KOPT-K1 (cell line): ENCODE results near the gene TTC13.
"Not testable (repeated sequence)": the region's sequence is repeated elsewhere in the genome, so short reads cannot be mapped to it uniquely, and the experiment has no call there.

Source experiments
- H3K27ac ChIP-seq: fragments of 200-600 bp; sonication (generic); 2 replicates; pipeline ENCODE4 v1.5.1; 2016; ENCODE audit warnings: antibody characterized with exemption, mild to moderate bottlenecking, low read depth, low read length; ENCODE audit not compliant: poor library complexity, severe bottlenecking
- H3K36me3 ChIP-seq: fragments of 200-600 bp; sonication (generic); 2 replicates; pipeline ENCODE4 v1.5.1; 2017; ENCODE audit warnings: antibody characterized with exemption, mild to moderate bottlenecking, low read length, moderate library complexity; ENCODE audit not compliant: insufficient read depth
- H3K9me3 ChIP-seq: fragments of 200-600 bp; sonication (generic); 2 replicates; pipeline ENCODE4 v1.5.1; 2017; ENCODE audit warnings: antibody characterized with exemption, low read length, mild to moderate bottlenecking; ENCODE audit not compliant: insufficient read depth, poor library complexity, severe bottlenecking

Gene TTC13

DNA sequence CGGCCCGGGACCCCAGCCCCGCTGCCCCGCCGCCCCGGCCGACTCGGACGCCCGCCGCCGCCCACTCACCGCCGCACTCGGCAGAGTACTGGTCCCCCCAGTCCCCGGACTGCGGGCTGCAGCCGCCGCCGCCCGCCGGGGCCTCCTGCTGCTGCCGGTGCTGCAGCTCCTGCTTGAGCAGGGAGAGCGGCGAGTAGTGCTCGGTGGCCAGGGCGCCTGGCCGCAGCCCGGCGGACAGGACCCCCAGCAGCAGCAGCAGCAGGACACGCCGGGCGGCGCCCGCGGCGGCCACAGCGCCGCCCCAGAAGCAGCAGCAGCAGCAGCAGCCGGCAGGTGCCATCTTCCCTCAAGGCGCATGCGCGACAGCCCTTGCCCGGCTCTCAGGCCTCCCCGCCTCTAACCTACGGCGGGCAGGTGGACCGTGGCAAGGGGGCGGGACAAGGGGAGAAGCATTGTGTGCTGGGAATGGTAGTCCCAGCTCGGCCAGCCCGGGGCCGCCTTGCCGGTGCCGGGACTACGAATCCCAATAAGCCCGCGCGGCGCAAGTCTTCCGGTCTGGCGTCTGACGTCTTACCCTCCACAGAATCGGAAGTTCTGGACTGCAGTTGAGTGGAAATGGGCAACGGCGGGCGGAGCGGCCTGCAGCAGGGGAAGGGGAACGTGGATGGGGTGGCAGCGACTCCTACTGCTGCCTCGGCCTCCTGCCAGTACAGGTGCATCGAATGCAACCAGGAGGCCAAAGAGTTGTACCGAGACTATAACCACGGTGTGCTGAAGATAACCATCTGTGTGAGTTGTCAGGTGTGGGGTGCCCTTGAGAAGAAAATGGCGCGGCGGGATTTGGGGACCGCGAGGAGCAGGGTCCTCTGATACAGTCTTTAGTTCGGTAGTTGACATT lies at the start of gene TTC13, which contains the start of gene ARV1:
Gene TTC13, minus strand, starts transcription at position 371 of the 898 bp plus-strand sequence. Its CDS starts 31 bp downstream, at position 340.
Gene ARV1, plus strand, starts transcription at position 604 of the 898 bp plus-strand sequence. Its CDS starts 12 bp downstream, at position 616.
- Histone ChIP-seq H3K27ac (peak within 1 kb of the TSS; percentile 75), H3K36me3 (peaks cover 41% of the 10 kb centered on the region)

GRCh38 chr1:231027971-231028370 lies 49.3 kb upstream of the TTC13 start:
- no peaks in the 10 kb centered on the region for H3K36me3 ChIP-seq
- no peaks in the 10 kb centered on the region for H3K9me3 ChIP-seq
- no peak overlapping the region for H3K27ac ChIP-seq

More for the DNA sequence above, at the start of gene TTC13, which contains the start of gene ARV1:
- H3K9me3 ChIP-seq, result no peaks in the 10 kb centered on the region

GRCh38 chr1:231027136-231027925 lies 48.7 kb upstream of the TTC13 start:
- Histone ChIP-seq H3K27ac (no peak overlapping the region), H3K36me3 (no peaks in the 10 kb centered on the region), H3K9me3 (no peaks in the 10 kb centered on the region)

GRCh38 chr1:231026576-231026975 lies 47.9 kb upstream of the TTC13 start:
- no peaks in the 10 kb centered on the region for H3K36me3 ChIP-seq
- H3K27ac ChIP-seq, result no peak overlapping the region
- no peaks in the 10 kb centered on the region for H3K9me3 ChIP-seq

GRCh38 chr1:231023150-231023549 lies 44.5 kb upstream of the TTC13 start:
- Histone ChIP-seq H3K36me3 (no peaks in the 10 kb centered on the region), H3K27ac (no peak overlapping the region), H3K9me3 (no peaks in the 10 kb centered on the region)

GRCh38 chr1:231022543-231022942 lies 43.9 kb upstream of the TTC13 start:
- H3K27ac ChIP-seq, H3K36me3 ChIP-seq, H3K9me3 ChIP-seq: not testable (repeated sequence)

GRCh38 chr1:231021540-231022031 lies 42.9 kb upstream of the TTC13 start:
- Histone ChIP-seq H3K27ac (no peak overlapping the region), H3K36me3 (no peaks in the 10 kb centered on the region), H3K9me3 (no peaks in the 10 kb centered on the region)

GRCh38 chr1:231020816-231021215 lies 42.2 kb upstream of the TTC13 start:
- Histone ChIP-seq H3K36me3 (no peaks in the 10 kb centered on the region), H3K9me3 (no peaks in the 10 kb centered on the region), H3K27ac (no peak overlapping the region)

DNA sequence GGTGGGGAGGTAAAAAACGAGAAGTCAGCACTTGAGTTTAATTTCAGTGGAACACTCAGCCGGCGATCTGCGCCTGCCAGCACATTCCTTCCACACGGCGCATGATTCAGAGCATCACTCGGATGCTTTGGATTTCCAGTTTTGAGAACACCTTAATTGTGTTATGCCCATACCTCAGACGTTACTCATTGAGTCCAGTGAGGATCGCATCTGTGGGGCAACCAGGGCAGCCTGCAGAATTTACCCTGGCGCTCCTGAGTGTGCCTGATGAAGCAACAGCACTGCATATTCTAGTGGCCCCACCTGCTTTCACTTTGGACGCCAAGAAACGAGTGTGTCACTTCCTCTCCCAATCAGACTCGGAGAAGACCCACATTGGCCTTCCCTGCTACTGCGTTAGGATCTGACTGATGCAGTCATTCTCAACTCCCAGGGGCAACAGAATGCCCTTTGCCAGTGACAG lies 41.5 kb upstream of the TTC13 start:
- no peaks in the 10 kb centered on the region for H3K36me3 ChIP-seq
- H3K9me3 ChIP-seq, result no peaks in the 10 kb centered on the region
- no peak overlapping the region for H3K27ac ChIP-seq

DNA sequence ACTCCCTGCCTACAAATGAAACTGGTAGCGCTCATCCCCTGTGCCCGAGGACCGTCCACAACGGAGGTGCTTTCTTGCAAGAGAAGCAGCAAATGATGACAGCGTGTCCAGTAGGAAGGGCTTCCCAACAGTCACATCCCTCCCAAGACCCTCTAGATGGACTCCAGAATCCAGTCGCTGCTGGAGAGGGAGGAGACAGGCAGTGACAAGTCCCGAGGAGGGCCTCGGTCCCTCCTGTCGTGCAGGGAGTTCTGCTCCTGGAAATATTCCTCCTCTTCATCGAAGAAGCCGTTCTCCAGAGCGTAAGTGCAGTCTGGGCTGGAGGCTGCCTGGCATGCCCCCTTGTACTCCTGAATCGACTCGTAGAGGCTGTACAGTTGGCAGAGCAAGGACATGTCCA lies 41.0 kb upstream of the TTC13 start:
- Histone ChIP-seq H3K27ac (no peak overlapping the region), H3K9me3 (no peaks in the 10 kb centered on the region), H3K36me3 (no peaks in the 10 kb centered on the region)

GRCh38 chr1:231016966-231017365 lies 38.3 kb upstream of the TTC13 start:
- Histone ChIP-seq H3K36me3 (no peaks in the 10 kb centered on the region), H3K9me3 (no peaks in the 10 kb centered on the region), H3K27ac (no peak overlapping the region)

- H3K27ac ChIP-seq, result no peak overlapping the region
- no peaks in the 10 kb centered on the region for H3K36me3 ChIP-seq
- H3K9me3 ChIP-seq, result no peaks in the 10 kb centered on the region
Observed at GRCh38 chr1:231016234-231016633, 37.6 kb upstream of the TTC13 start.

DNA sequence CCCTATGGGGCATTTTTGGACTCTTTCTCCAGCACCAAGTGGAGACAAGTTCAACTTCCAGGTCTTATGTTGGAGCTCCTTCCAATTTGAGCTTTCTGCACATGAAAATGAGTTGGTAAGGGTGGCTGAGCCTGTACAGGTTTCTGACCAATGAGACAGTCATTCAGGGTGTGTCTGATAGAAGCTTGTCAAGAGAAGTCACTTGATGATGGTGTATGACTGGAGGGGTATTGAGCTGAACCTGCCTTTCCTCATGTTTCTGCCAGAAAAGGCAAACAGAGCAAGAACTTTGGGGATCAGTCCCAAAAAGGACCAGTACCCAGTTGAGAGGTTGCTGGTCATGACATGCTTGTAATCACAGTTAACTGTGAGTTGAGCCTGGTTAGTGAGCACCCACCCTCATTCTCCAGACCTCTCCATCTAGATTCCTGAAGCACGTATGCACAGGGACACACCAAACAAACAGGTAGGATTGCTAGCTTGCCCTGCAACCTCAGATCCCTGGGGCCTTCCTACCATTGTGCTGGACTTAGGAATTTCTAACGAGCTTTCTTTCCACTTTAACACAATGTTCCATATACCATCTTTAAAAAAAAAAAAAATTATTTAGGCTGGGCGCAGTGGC lies 34.8 kb upstream of the TTC13 start:
- Histone ChIP-seq H3K36me3 (no peaks in the 10 kb centered on the region), H3K27ac (no peak overlapping the region), H3K9me3 (no peaks in the 10 kb centered on the region)

DNA sequence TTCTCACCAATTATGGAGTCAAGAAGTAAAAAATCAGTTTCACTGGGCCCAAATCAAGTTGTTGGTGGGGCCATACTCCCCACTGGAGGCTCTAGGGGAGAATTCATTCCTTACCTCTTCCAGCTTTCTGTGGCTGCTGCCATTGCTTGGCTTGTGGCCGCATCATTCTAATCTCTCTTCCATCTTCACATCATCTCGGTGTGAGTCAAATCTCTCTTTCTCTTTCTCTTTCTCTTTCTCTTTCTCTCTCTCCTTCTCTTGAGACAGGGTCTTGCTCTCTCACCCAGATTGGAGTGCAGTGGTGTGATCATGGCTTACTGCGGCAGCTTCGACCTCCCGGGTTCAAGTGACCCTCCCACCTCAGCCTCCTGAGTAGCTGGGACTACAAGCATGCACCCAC lies 33.3 kb upstream of the TTC13 start:
- Histone ChIP-seq H3K27ac (no peak overlapping the region), H3K36me3 (no peaks in the 10 kb centered on the region), H3K9me3 (no peaks in the 10 kb centered on the region)

- H3K27ac ChIP-seq, result no peak overlapping the region
- no peaks in the 10 kb centered on the region for H3K36me3 ChIP-seq
- peaks cover 5% of the 10 kb centered on the region for H3K9me3 ChIP-seq
Observed at GRCh38 chr1:231011360-231011759, 32.7 kb upstream of the TTC13 start.
